SHP77 (cell line): ENCODE data around the gene C1QL3.

ENCODE experiments used
- DNase-seq, 2 experiments: peaks; one replicate each; lab custom pipeline; 2025; lab: John Stamatoyannopoulos, UW

Gene C1QL3

GRCh38 chr10:16493884-16494536 lies 27.7 kb downstream of the C1QL3 start:
- DNase-seq: no peak

- no peak for DNase-seq
Measured at GRCh38 chr10:16491933-16492332, 29.7 kb downstream of the C1QL3 start.

GRCh38 chr10:16490511-16490910 lies 31.2 kb downstream of the C1QL3 start:
- DNase-seq: no peak

GRCh38 chr10:16483241-16483917 lies 38.3 kb downstream of the C1QL3 start:
- no peak for DNase-seq

GRCh38 chr10:16481052-16481728 lies 40.5 kb downstream of the C1QL3 start:
- no peak for DNase-seq

- DNase-seq: no peak
Measured at GRCh38 chr10:16478801-16479200, 42.9 kb downstream of the C1QL3 start.

- no peak for DNase-seq
Measured at GRCh38 chr10:16477757-16478156, 43.9 kb downstream of the C1QL3 start.

- no peak for DNase-seq
Measured at GRCh38 chr10:16472828-16473227, 48.9 kb downstream of the C1QL3 start.

- no peak for DNase-seq
Measured at GRCh38 chr10:16470747-16471146, 50.9 kb downstream of the C1QL3 start.

- no peak for DNase-seq
Measured at GRCh38 chr10:16466001-16466400, 55.7 kb downstream of the C1QL3 start.
